Mammary epithelial cell (primary cell): Measurements from ENCODE around the gene DSTN.

Experiments used
- CTCF ChIP-seq, 2 donors: IDR thresholded peaks in 1 of 2; conservative IDR thresholded peaks in 1 of 2; 2 replicates each; pipeline ENCODE4 v1.5.1; 2011 to 2012; ENCODE audit warnings: inconsistent platforms in 2 of 2, low read length in 2 of 2, mild to moderate bottlenecking in 2 of 2, control low read depth in 1 of 2, low read depth in 1 of 2; ENCODE audit not compliant: insufficient read depth in 1 of 2; ENCODE audit errors: extremely low read depth in 1 of 2
- EZH2 ChIP-seq: IDR thresholded peaks from 2 replicates; pipeline ENCODE4 v1.6.1; 2012; ENCODE audit warnings: low read length, inconsistent platforms, borderline replicate concordance

- no peak for TF ChIP-seq CTCF (conservative IDR thresholded peaks at IDR 0.05 in 1 of 2, IDR thresholded peaks at IDR 0.05 in 1 of 2; ENCODE audit: extremely low read depth in 1 of 2, insufficient read depth in 1 of 2, low read depth in 1 of 2, low read length in 2 of 2)
- TF ChIP-seq EZH2 = no peak
These were observed 828 bp upstream of the DSTN start for GRCh38 chr20:17568972-17569521.
